ENCODE results near the gene LRRC49. TPM values are rescaled to one million over a fixed set of nuclear protein-coding genes. Genes with fewer than 3 reads are reported as not detected.
"Not testable (repeated sequence)": the region's sequence is repeated elsewhere in the genome, so short reads cannot be mapped to it uniquely, and the experiment has no call there.

Gene LRRC49
- polyA plus RNA-seq, 2 of the 4 experiments (the other 2 are of a cell fraction), result 10.0 to 14.3 TPM

- H3K4me2 ChIP-seq, result no peak overlapping the region
- H3K4me1 ChIP-seq, result peaks cover 11% of the 10 kb centered on the region; the same call in 2 of the 3 replicates
- no peak overlapping the region for H3K4me3 ChIP-seq
- WGBS (ENCODE audit: missing lambda C conversion rate), result 85% methylated on average over 3 of the region's 3 CpGs
- CTCF ChIA-PET, result interaction anchor here (1.2 to 9.1 kb wide), 5 partner anchors 10 to 42 kb away, joined by 3 to 331 read pairs (median 11); partner anchors contain the start of genes LARP6 and LRRC49
- POLR2A ChIA-PET, result interaction anchor here (1.1 kb wide), 1 partner anchor 12 kb away, joined by 3 read pairs; no protein-coding TSS in a partner anchor
- TF ChIP-seq CBX8 (IDR thresholded peaks at IDR 0.05) (no peak), FOSL2 (IDR thresholded peaks at IDR 0.05) (no peak), FOSL2 (CRISPR knock-in tag; IDR thresholded peaks at IDR 0.05) (no peak), ELK1 (IDR thresholded peaks at IDR 0.05; ENCODE audit: low read depth, low read length) (no peak), HOXB13 (CRISPR knock-in tag; IDR thresholded peaks at IDR 0.05; ENCODE audit: low read depth) (no peak), HDAC2 (IDR thresholded peaks at IDR 0.05) (no peak), SMC3 (IDR thresholded peaks at IDR 0.05) (no peak), JUNB (IDR thresholded peaks at IDR 0.05) (no peak), RNF2 (IDR thresholded peaks at IDR 0.05; ENCODE audit: borderline replicate concordance, low read depth) (no peak), POLR2A (IDR thresholded peaks at IDR 0.05; ENCODE audit: low read length) (no peak)
- 0 out of 6 replicates have a peak overlapping the region, but pooled peaks of 1 of the 2 experiments have one; percentile 3 for H3K27ac ChIP-seq
- ATAC-seq (peak; percentile 20 to 34; a peak in 2 of 6 replicates), DNase-seq (ENCODE audit: low read depth in 1 of 2, low spot score in 1 of 2) (no peak), FAIRE-seq (no peak)
- peaks cover 7% of the 10 kb centered on the region; the same call in 2 of the 3 replicates for H3K9me3 ChIP-seq
Observed at GRCh38 chr15:70869346-70869745, 23.3 kb upstream of the LRRC49 start.

- ATAC-seq, result no peak
- TF ChIP-seq FOSL2 (IDR thresholded peaks at IDR 0.05), result no peak
- TF ChIP-seq FOSL2 (CRISPR knock-in tag; IDR thresholded peaks at IDR 0.05), result peak; percentile 86
- TF ChIP-seq JUNB (IDR thresholded peaks at IDR 0.05), result no peak
- ChIA-PET CTCF (interaction anchor here (0.5 to 9.1 kb wide), 7 partner anchors 9 to 412 kb away, joined by 3 to 331 read pairs (median 4); partner anchors contain the start of genes LARP6 and LRRC49), POLR2A (no interaction called here)
- Histone ChIP-seq H3K27ac (no peak overlapping the region), H3K4me2 (no peak overlapping the region), H3K4me3 (no peak overlapping the region), H3K4me1 (peaks cover 16% of the 10 kb centered on the region; the same call in 2 of the 3 replicates), H3K9me3 (peaks cover 7% of the 10 kb centered on the region; the same call in 2 of the 3 replicates)
- DNase-seq (ENCODE audit: low read depth in 1 of 2, low spot score in 1 of 2), result no peak
- FAIRE-seq, result no peak
Observed at GRCh38 chr15:70870051-70870450, 22.6 kb upstream of the LRRC49 start.

GRCh38 chr15:70871490-70871889, 21.1 kb upstream of the LRRC49 start:
- DNase-seq (ENCODE audit: low read depth in 1 of 2, low spot score in 1 of 2); H3K4me3 ChIP-seq; H3K4me2 ChIP-seq; FAIRE-seq; POLR2A ChIA-PET; H3K27ac ChIP-seq; ATAC-seq; H3K9me3 ChIP-seq: not testable (repeated sequence)
- peaks cover 16% of the 10 kb centered on the region; the same call in 2 of the 3 replicates for H3K4me1 ChIP-seq
- 84% methylated on average over 21 of the region's 34 CpGs for WGBS (ENCODE audit: missing lambda C conversion rate)
- CTCF ChIA-PET, result interaction anchor here (1.1 to 9.1 kb wide), 4 partner anchors 15 to 929 kb away, joined by 3 to 331 read pairs (median 175); partner anchors contain the start of gene LARP6

- DNase-seq (ENCODE audit: low read depth in 1 of 2, low spot score in 1 of 2), result no peak
- Histone ChIP-seq H3K4me2 (no peak overlapping the region), H3K9me3 (peaks cover 7% of the 10 kb centered on the region; the same call in 2 of the 3 replicates), H3K4me3 (no peak overlapping the region), H3K4me1 (peaks cover 13% of the 10 kb centered on the region; the same call in 2 of the 3 replicates), H3K27ac (no peak overlapping the region)
- POLR2A ChIA-PET, result interaction anchor here (1.3 to 2.3 kb wide), 2 partner anchors 19 to 110 kb away, joined by 5 to 17 read pairs; partner anchors contain the start of genes LARP6 and UACA
- 72% methylated on average over 2 of the region's 2 CpGs for WGBS (ENCODE audit: missing lambda C conversion rate)
- no peak for ATAC-seq
- TF ChIP-seq CBX2 (IDR thresholded peaks at IDR 0.05; ENCODE audit: borderline replicate concordance, low read depth), result no peak
- TF ChIP-seq USF2 (IDR thresholded peaks at IDR 0.05), result peak; percentile 55
- no peak for TF ChIP-seq TP53 (CRISPR knock-in tag; IDR thresholded peaks at IDR 0.05)
- no peak for TF ChIP-seq HEYL (CRISPR knock-in tag; IDR thresholded peaks at IDR 0.05)
- CTCF ChIA-PET, result interaction anchor here (0.9 to 9.1 kb wide), 15 partner anchors 12 to 1396 kb away, joined by 3 to 331 read pairs (median 6); partner anchors contain the start of gene LARP6
- FAIRE-seq, result no peak
Observed at GRCh38 chr15:70873232-70874054, 19.2 kb upstream of the LRRC49 start.

Measured in A549 (cell line).